ENCODE results near the gene CNNM4. TPM values are rescaled to one million over a fixed set of nuclear protein-coding genes. Genes with fewer than 3 reads are reported as not detected.

The CNNM4 gene
- total and polyA plus RNA-seq, 2 of the 4 experiments (the other 2 are of a cell fraction), result 2.0 to 4.1 TPM

- intact Hi-C loops (cut with micrococcal nuclease), result no loop called here
- Histone ChIP-seq H3K9ac (ENCODE audit: low read depth, low read length) (no peak overlapping the region), H4K5ac (ENCODE audit: low read depth, low read length) (no peak overlapping the region), H2BK15ac (ENCODE audit: low read depth, low read length) (no peak overlapping the region), H3K4me2 (ENCODE audit: low read depth, low read length) (no peak overlapping the region), H3K9me3 (ENCODE audit: control insufficient read depth, insufficient read depth, low read length) (no peaks in the 10 kb centered on the region), H2AK9ac (replicated peaks; ENCODE audit: low read depth, low read length, poor library complexity) (no peak overlapping the region), H4K8ac (ENCODE audit: low read depth in 2 of 2, low read length in 2 of 2) (no peak overlapping the region), H3K36me3 (ENCODE audit: control insufficient read depth, insufficient read depth, low read length) (peaks cover 2% of the 10 kb centered on the region), H2AFZ (replicated peaks; ENCODE audit: low read length, poor library complexity) (no peak overlapping the region), H4K20me1 (ENCODE audit: insufficient read depth, low read length) (no peaks in the 10 kb centered on the region), H2AK5ac (ENCODE audit: low read depth, low read length) (no peak overlapping the region), H3K14ac (replicated peaks; ENCODE audit: low read depth, low read length) (no peak overlapping the region), H4K91ac (ENCODE audit: insufficient read depth, low read depth, low read length) (no peak overlapping the region), H2BK5ac (ENCODE audit: low read depth, low read length, poor library complexity, severe bottlenecking) (no peak overlapping the region), H3K56ac (ENCODE audit: extremely low read depth, insufficient read depth, low read length) (no peak overlapping the region), H3K18ac (ENCODE audit: low read depth, low read length) (no peak overlapping the region), H3K27me3 (ENCODE audit: control insufficient read depth, insufficient read depth, low read length) (no peaks in the 10 kb centered on the region), H3K9me1 (ENCODE audit: insufficient read depth, low read length) (0 out of 2 replicates have a peak, but pooled peaks cover 3% of the 10 kb centered on the region), H3K27ac (ENCODE audit: insufficient read depth, low read length) (no peak overlapping the region), H3K4me3 (ENCODE audit: insufficient read depth, low read depth, low read length) (no peak overlapping the region), H3K23ac (ENCODE audit: low read depth, low read length) (no peak overlapping the region), H3K4ac (ENCODE audit: low read depth, low read length) (no peak overlapping the region), H3K4me1 (ENCODE audit: control insufficient read depth, insufficient read depth, low read length) (no peaks in the 10 kb centered on the region), H2BK120ac (ENCODE audit: low read depth, low read length) (no peak overlapping the region), H3K79me1 (ENCODE audit: low read depth in 1 of 2, low read length in 2 of 2) (no peaks in the 10 kb centered on the region), H2BK20ac (ENCODE audit: low read depth, low read length) (no peak overlapping the region)
- ATAC-seq (ENCODE audit: low read depth) (no peak), DNase-seq (no peak)
- no TSS peak for BruUV-seq (replicated peaks)
- TF ChIP-seq ELK1 (IDR thresholded peaks at IDR 0.05; ENCODE audit: borderline replicate concordance, low read depth, low read length) (no peak), CTCF (conservative IDR thresholded peaks at IDR 0.05; ENCODE audit: low read depth, low read length) (no peak), RCOR1 (IDR thresholded peaks at IDR 0.05; ENCODE audit: insufficient replicate concordance, low read length) (no peak), POLR2A (IDR thresholded peaks at IDR 0.05; ENCODE audit: low read depth, low read length) (no peak), BHLHE40 (IDR thresholded peaks at IDR 0.05; ENCODE audit: low read depth, low read length) (no peak), MXI1 (IDR thresholded peaks at IDR 0.05; ENCODE audit: borderline replicate concordance, low read depth, low read length) (no peak), NFE2L2 (IDR thresholded peaks at IDR 0.05; ENCODE audit: low read depth, low read length) (no peak), RFX5 (IDR thresholded peaks at IDR 0.05; ENCODE audit: low read depth, low read length) (no peak), FOS (IDR thresholded peaks at IDR 0.05; ENCODE audit: low read depth, low read length) (no peak), CEBPB (IDR thresholded peaks at IDR 0.05; ENCODE audit: low read depth, low read length) (no peak), CHD1 (IDR thresholded peaks at IDR 0.05; ENCODE audit: low read depth, low read length) (no peak), USF2 (IDR thresholded peaks at IDR 0.05; ENCODE audit: low read depth, low read length) (no peak), MAFK (IDR thresholded peaks at IDR 0.05; ENCODE audit: low read depth, low read length) (no peak), MAZ (IDR thresholded peaks at IDR 0.05; ENCODE audit: borderline replicate concordance, low read depth, low read length) (no peak)
- in situ Hi-C loops (cut with MboI; ENCODE audit: low sequenced_read_pairs), result no loop called here
- CTCF ChIA-PET, result no interaction called here
- 94% methylated on average over 9 of the region's 23 CpGs; no CpG with 5 or more reads in 1 of the 2 experiments for WGBS, 2 experiments (ENCODE audit: extremely low coverage in 2 of 2, insufficient read length in 1 of 2)
- POLR2A ChIA-PET (ENCODE audit: unreplicated experiment), result no interaction called here
- dilution Hi-C loops (cut with HindIII; ENCODE audit: low sequenced_read_pairs, unreplicated experiment), result no loop called here
These were observed 38.3 kb downstream of the CNNM4 start for GRCh38 chr2:96798733-96799622.
